Upper lobe of left lung (tissue), 4 donors: ENCODE measurements around the gene RD3L.

Experiments
- CTCF ChIP-seq, 6 experiments: fragments of 450-650 bp in 4 of 6; fragments of 200-600 bp in 2 of 6; sonication (generic) in 2 of 6; IDR thresholded peaks; one replicate each; pipeline ENCODE4 v1.5.1; 2016 to 2019; ENCODE audit warnings: antibody characterized with exemption in 6 of 6
- EP300 ChIP-seq, 4 donors: sonication (generic); formaldehyde crosslinking; IDR thresholded peaks; one replicate each; pipeline ENCODE4 v1.5.1; 2017; ENCODE audit warnings: antibody characterized with exemption in 4 of 4, control low read depth in 2 of 4
- POLR2A ChIP-seq, 4 donors: fragments of 450-650 bp; IDR thresholded peaks; one replicate each; pipeline ENCODE4 v1.5.1; 2016 to 2017; ENCODE audit warnings: antibody characterized with exemption in 4 of 4, mild to moderate bottlenecking in 2 of 4
- POLR2AphosphoS5 ChIP-seq, 2 donors: sonication (generic); formaldehyde crosslinking; IDR thresholded peaks; one replicate each; pipeline ENCODE4 v1.5.1; 2017; ENCODE audit warnings: antibody characterized with exemption in 2 of 2

- no peak for TF ChIP-seq CTCF (IDR thresholded peaks at IDR 0.05)
- TF ChIP-seq POLR2A (IDR thresholded peaks at IDR 0.05) = no peak
- no peak for TF ChIP-seq EP300 (IDR thresholded peaks at IDR 0.05)
- no peak for TF ChIP-seq POLR2AphosphoS5 (IDR thresholded peaks at IDR 0.05)
Observed at GRCh38 chr14:103909531-103910261, 32.6 kb downstream of the RD3L start.
